HG03342 (cell line): Measurements from ENCODE around the gene DDIT3.

Experiments
- ATAC-seq: cut with Tn5 transposase; IDR thresholded peaks from one replicate; pipeline ENCODE4 v1.9.1; 2021; ENCODE audit warnings: mild to moderate bottlenecking, moderate library complexity; ENCODE audit not compliant: unreplicated experiment

Gene DDIT3

GRCh38 chr12:57470970-57471656, 49.2 kb downstream of the DDIT3 start:
- ATAC-seq = no peak

- no peak for ATAC-seq
These were observed 49.9 kb downstream of the DDIT3 start for GRCh38 chr12:57470286-57470969.

GRCh38 chr12:57469296-57470164, 50.8 kb downstream of the DDIT3 start:
- no peak for ATAC-seq

GRCh38 chr12:57467915-57468314, 52.4 kb downstream of the DDIT3 start:
- no peak for ATAC-seq

GRCh38 chr12:57467212-57467874, 53.0 kb downstream of the DDIT3 start:
- ATAC-seq = no peak
